ENCODE measurements around the gene VAV1. TPM values are rescaled to one million over a fixed set of nuclear protein-coding genes. Genes with fewer than 3 reads are reported as not detected.

The VAV1 gene
- total and polyA plus RNA-seq, 2 experiments from 2014 or later = 0.82 to 1.8 TPM

- Histone ChIP-seq H3F3A (replicated peaks; ENCODE audit: low read depth) (no peaks in the 10 kb centered on the region), H3K9me2 (ENCODE audit: insufficient read depth) (no peaks in the 10 kb centered on the region), H3K27ac (ENCODE audit: low read depth) (no peak overlapping the region), H3K36me3 (ENCODE audit: insufficient read depth) (no peaks in the 10 kb centered on the region), H3K4me3 (no peak overlapping the region), H3K27me3 (ENCODE audit: insufficient read depth) (no peaks in the 10 kb centered on the region), H3K4me2 (no peak overlapping the region), H4K20me1 (replicated peaks; ENCODE audit: insufficient read depth) (no peaks in the 10 kb centered on the region), H3K4me1 (ENCODE audit: insufficient read depth) (no peaks in the 10 kb centered on the region), H3K79me2 (replicated peaks; ENCODE audit: insufficient read depth) (no peaks in the 10 kb centered on the region), H2AFZ (no peak overlapping the region)
- Mint-ChIP-seq H3K4me1 (no peaks in the 10 kb centered on the region), H3K36me3 (ENCODE audit: low read depth) (peaks cover 39% of the 10 kb centered on the region), H3K4me3 (no peak overlapping the region), H3K9me3 (peaks cover 86% of the 10 kb centered on the region), H3K27me3 (ENCODE audit: insufficient read depth, low read depth, poor library complexity) (peaks cover 8% of the 10 kb centered on the region), H3K27ac (no peak overlapping the region)
- no peak for TF ChIP-seq ETS1 (IDR thresholded peaks at IDR 0.05)
- no peak for TF ChIP-seq ZNF462 (CRISPR knock-in tag; IDR thresholded peaks at IDR 0.05)
- TF ChIP-seq EZH2phosphoT487 (IDR thresholded peaks at IDR 0.05; ENCODE audit: unreplicated experiment) = no peak
- no peak for TF ChIP-seq CREB1 (CRISPR knock-in tag; IDR thresholded peaks at IDR 0.05; ENCODE audit: low read depth)
- no peak for TF ChIP-seq CTCF (conservative IDR thresholded peaks at IDR 0.05; ENCODE audit: low read depth in 2 of 2)
- no peak for TF ChIP-seq STAT1 (IDR thresholded peaks at IDR 0.05; ENCODE audit: unreplicated experiment)
- TF ChIP-seq JUNB (IDR thresholded peaks at IDR 0.05; ENCODE audit: unreplicated experiment) = no peak
- TF ChIP-seq REST (IDR thresholded peaks at IDR 0.05; ENCODE audit: unreplicated experiment) = no peak
- TF ChIP-seq EZH2 (IDR thresholded peaks at IDR 0.05; ENCODE audit: low read depth, unreplicated experiment) = no peak
- TF ChIP-seq POLR2AphosphoS5 (IDR thresholded peaks at IDR 0.05; ENCODE audit: low read depth) = no peak
- no peak for TF ChIP-seq NANOG (IDR thresholded peaks at IDR 0.05; ENCODE audit: borderline replicate concordance)
- no peak for TF ChIP-seq ZNF114 (CRISPR knock-in tag; IDR thresholded peaks at IDR 0.05)
- no peak for TF ChIP-seq ZNF331 (CRISPR knock-in tag; IDR thresholded peaks at IDR 0.05; ENCODE audit: low read depth)
- no peak for ATAC-seq
- DNase-seq (ENCODE audit: low spot score) = no peak
These were observed 46.8 kb downstream of the VAV1 start for GRCh38 chr19:6819323-6819722.

Measured in GM23338 (cell line).